GM23338 (cell line): Measurements from ENCODE around the gene NDC80. TPM values are rescaled to one million over a fixed set of nuclear protein-coding genes. Genes with fewer than 3 reads are reported as not detected.

Experiments
- ATAC-seq: fragments of 200-7000 bp; cut with Tn5 transposase; 3 replicates; pipeline ENCODE4 v1.9.1; 2020
- DNase-seq: peaks from one replicate; pipeline ENCODE4 v3.0.0-alpha.2; 2015; ENCODE audit warnings: low spot score
- H2AFZ ChIP-seq: fragments of 200-600 bp; sonication (generic); 2 replicates; pipeline ENCODE4 v1.8.0; 2016; ENCODE audit warnings: antibody characterized with exemption, mild to moderate bottlenecking, moderate library complexity
- H3F3A ChIP-seq: fragments of 200-600 bp; sonication (generic); replicated peaks from 2 replicates; pipeline ENCODE4 v1.8.0; 2017; ENCODE audit warnings: antibody characterized with exemption, mixed run types, low read depth
- H3K27ac ChIP-seq: fragments of 200-600 bp; sonication (generic); 2 replicates; pipeline ENCODE4 v1.6.1; 2016; ENCODE audit warnings: low read depth
- H3K27me3 ChIP-seq: fragments of 200-600 bp; sonication (generic); 2 replicates; pipeline ENCODE4 v1.8.0; 2016; ENCODE audit warnings: mild to moderate bottlenecking, mixed run types, moderate library complexity; ENCODE audit not compliant: insufficient read depth
- H3K36me3 ChIP-seq: fragments of 200-600 bp; sonication (generic); 2 replicates; pipeline ENCODE4 v1.8.0; 2016; ENCODE audit warnings: mild to moderate bottlenecking; ENCODE audit not compliant: insufficient read depth
- H3K4me1 ChIP-seq: fragments of 200-600 bp; sonication (generic); 2 replicates; pipeline ENCODE4 v1.8.0; 2016; ENCODE audit warnings: mild to moderate bottlenecking, moderate library complexity; ENCODE audit not compliant: insufficient read depth
- H3K4me2 ChIP-seq: fragments of 200-600 bp; sonication (generic); 2 replicates; pipeline ENCODE4 v1.7.1; 2017; ENCODE audit warnings: mixed run types
- H3K4me3 ChIP-seq: fragments of 200-600 bp; sonication (generic); 2 replicates; pipeline ENCODE4 v1.6.1; 2016; ENCODE audit warnings: mixed run types
- H3K79me2 ChIP-seq: fragments of 200-600 bp; sonication (generic); replicated peaks from 2 replicates; pipeline ENCODE4 v1.8.0; 2017; ENCODE audit warnings: mild to moderate bottlenecking; ENCODE audit not compliant: insufficient read depth
- H3K9me2 ChIP-seq: fragments of 200-600 bp; sonication (generic); 2 replicates; pipeline ENCODE4 v1.8.0; 2017; ENCODE audit not compliant: insufficient read depth
- H4K20me1 ChIP-seq: fragments of 200-600 bp; sonication (generic); replicated peaks from 2 replicates; pipeline ENCODE4 v1.8.0; 2017; ENCODE audit warnings: mild to moderate bottlenecking; ENCODE audit not compliant: insufficient read depth
- H3K27ac Mint-ChIP-seq: 2 replicates; pipeline ENCODE4 v1.8.0; 2020; ENCODE audit warnings: inconsistent platforms, mild to moderate bottlenecking, moderate library complexity, mixed read lengths
- H3K27me3 Mint-ChIP-seq: 3 replicates; pipeline ENCODE4 v1.8.0; 2022; ENCODE audit warnings: low read depth, mild to moderate bottlenecking, moderate library complexity, mixed read lengths, inconsistent platforms; ENCODE audit not compliant: insufficient read depth, poor library complexity
- H3K36me3 Mint-ChIP-seq: 3 replicates; pipeline ENCODE4 v1.8.0; 2021; ENCODE audit warnings: low read depth, mild to moderate bottlenecking, inconsistent platforms, moderate library complexity, mixed read lengths
- H3K4me1 Mint-ChIP-seq: 3 replicates; pipeline ENCODE4 v1.8.0; 2020; ENCODE audit warnings: mild to moderate bottlenecking, inconsistent platforms, mixed read lengths
- H3K4me3 Mint-ChIP-seq: 3 replicates; pipeline ENCODE4 v1.8.0; 2021; ENCODE audit warnings: moderate library complexity, mild to moderate bottlenecking, inconsistent platforms, mixed read lengths
- H3K9me3 Mint-ChIP-seq: 3 replicates; pipeline ENCODE4 v1.8.0; 2020; ENCODE audit warnings: moderate library complexity, mild to moderate bottlenecking, inconsistent platforms, mixed read lengths
- CREB1 ChIP-seq: fragments of 250-450 bp; sonication (Bioruptor Pico); IDR thresholded peaks from 2 replicates; pipeline ENCODE4 v1.5.0; 2020; ENCODE audit warnings: low read depth, mild to moderate bottlenecking, moderate library complexity
- ETS1 ChIP-seq: IDR thresholded peaks from 2 replicates; pipeline ENCODE4 v1.6.1; 2016; ENCODE audit warnings: antibody characterized with exemption
- EZH2 ChIP-seq: fragments of 200-600 bp; sonication (generic); IDR thresholded peaks from one replicate; pipeline ENCODE4 v1.8.0; 2017; ENCODE audit warnings: antibody characterized with exemption, mild to moderate bottlenecking, low read depth; ENCODE audit not compliant: unreplicated experiment
- EZH2phosphoT487 ChIP-seq: fragments of 200-600 bp; sonication (generic); IDR thresholded peaks from one replicate; pipeline ENCODE4 v1.8.1; 2018; ENCODE audit warnings: antibody characterized with exemption; ENCODE audit not compliant: unreplicated experiment
- JUNB ChIP-seq: IDR thresholded peaks from one replicate; pipeline ENCODE4 v1.6.1; 2016; ENCODE audit warnings: antibody characterized with exemption; ENCODE audit not compliant: unreplicated experiment
- NANOG ChIP-seq: IDR thresholded peaks from 2 replicates; pipeline ENCODE4 v1.6.1; 2016; ENCODE audit warnings: antibody characterized with exemption, borderline replicate concordance
- POLR2AphosphoS5 ChIP-seq: IDR thresholded peaks from 2 replicates; pipeline ENCODE4 v1.6.1; 2016; ENCODE audit warnings: antibody characterized with exemption, low read depth
- STAT1 ChIP-seq: IDR thresholded peaks from one replicate; pipeline ENCODE4 v1.6.1; 2016; ENCODE audit warnings: antibody characterized with exemption; ENCODE audit not compliant: unreplicated experiment
- ZNF114 ChIP-seq: fragments of 250-450 bp; sonication (Bioruptor Pico); IDR thresholded peaks from 2 replicates; pipeline ENCODE4 v1.5.0; 2020; ENCODE audit warnings: mild to moderate bottlenecking, moderate library complexity
- ZNF331 ChIP-seq: fragments of 250-450 bp; sonication (Bioruptor Pico); IDR thresholded peaks from 2 replicates; pipeline ENCODE4 v1.5.0; 2020; ENCODE audit warnings: low read depth, mild to moderate bottlenecking, moderate library complexity
- polyA plus RNA-seq: library from polyadenylated mRNA; unstranded; fragments of >200 nt; fragmentation: Nextera tagmentation; extraction: Ambion mirVana; gene quantifications from 2 replicates; pipeline ENCODE4 v1.2.1, GENCODE V29; 2016
- total RNA-seq: library from RNA; depleted of rRNA; stranded (reverse); fragments of >200 nt; shearing (Covaris generic); gene quantifications from 2 replicates; pipeline ENCODE4 v1.2.3, GENCODE V29; 2014
- TF ChIP-seq, protein P1 (sequence below), 2 experiments: fragments of 200-600 bp in 1 of 2; sonication (generic) in 1 of 2; conservative IDR thresholded peaks; 2 replicates each; pipeline versions ENCODE4 v1.5.1 to v1.6.1; 2016 to 2017; ENCODE audit warnings: antibody characterized with exemption in 2 of 2, low read depth in 2 of 2, mild to moderate bottlenecking in 2 of 2, moderate library complexity in 1 of 2
- TF ChIP-seq, protein P2 (sequence below): IDR thresholded peaks from one replicate; pipeline ENCODE4 v1.6.1; 2018; ENCODE audit warnings: antibody characterized with exemption; ENCODE audit not compliant: unreplicated experiment
- TF ChIP-seq, protein P3 (sequence below): fragments of 250-450 bp; sonication (Bioruptor Pico); IDR thresholded peaks from 2 replicates; pipeline ENCODE4 v1.5.0; 2020; ENCODE audit warnings: mild to moderate bottlenecking, moderate library complexity

The NDC80 gene
- total and polyA plus RNA-seq, 2 experiments from 2014 or later, result 36.6 to 58.4 TPM

- H3K4me2 ChIP-seq, result no peak overlapping the region
- H3K27ac Mint-ChIP-seq, result 0 out of 2 replicates have a peak overlapping the region, but pooled peaks have one; percentile 3
- no peaks in the 10 kb centered on the region for H3K4me1 ChIP-seq
- no peaks in the 10 kb centered on the region for H3K79me2 ChIP-seq
- no peaks in the 10 kb centered on the region; the same call in 1 of the 2 replicates for H3K36me3 ChIP-seq
- H3K27me3 Mint-ChIP-seq, result peaks cover 2% of the 10 kb centered on the region
- TF ChIP-seq, protein P1, sequence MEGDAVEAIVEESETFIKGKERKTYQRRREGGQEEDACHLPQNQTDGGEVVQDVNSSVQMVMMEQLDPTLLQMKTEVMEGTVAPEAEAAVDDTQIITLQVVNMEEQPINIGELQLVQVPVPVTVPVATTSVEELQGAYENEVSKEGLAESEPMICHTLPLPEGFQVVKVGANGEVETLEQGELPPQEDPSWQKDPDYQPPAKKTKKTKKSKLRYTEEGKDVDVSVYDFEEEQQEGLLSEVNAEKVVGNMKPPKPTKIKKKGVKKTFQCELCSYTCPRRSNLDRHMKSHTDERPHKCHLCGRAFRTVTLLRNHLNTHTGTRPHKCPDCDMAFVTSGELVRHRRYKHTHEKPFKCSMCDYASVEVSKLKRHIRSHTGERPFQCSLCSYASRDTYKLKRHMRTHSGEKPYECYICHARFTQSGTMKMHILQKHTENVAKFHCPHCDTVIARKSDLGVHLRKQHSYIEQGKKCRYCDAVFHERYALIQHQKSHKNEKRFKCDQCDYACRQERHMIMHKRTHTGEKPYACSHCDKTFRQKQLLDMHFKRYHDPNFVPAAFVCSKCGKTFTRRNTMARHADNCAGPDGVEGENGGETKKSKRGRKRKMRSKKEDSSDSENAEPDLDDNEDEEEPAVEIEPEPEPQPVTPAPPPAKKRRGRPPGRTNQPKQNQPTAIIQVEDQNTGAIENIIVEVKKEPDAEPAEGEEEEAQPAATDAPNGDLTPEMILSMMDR (conservative IDR thresholded peaks at IDR 0.05; ENCODE audit: low read depth in 2 of 2), result no peak
- TF ChIP-seq CREB1 (CRISPR knock-in tag) (no peak), ETS1 (no peak), STAT1 (no peak), ZNF331 (CRISPR knock-in tag) (no peak), POLR2AphosphoS5 (no peak), EZH2 (no peak), ZNF114 (CRISPR knock-in tag) (no peak), JUNB (no peak), EZH2phosphoT487 (no peak), NANOG (no peak)
- TF ChIP-seq, protein P2, sequence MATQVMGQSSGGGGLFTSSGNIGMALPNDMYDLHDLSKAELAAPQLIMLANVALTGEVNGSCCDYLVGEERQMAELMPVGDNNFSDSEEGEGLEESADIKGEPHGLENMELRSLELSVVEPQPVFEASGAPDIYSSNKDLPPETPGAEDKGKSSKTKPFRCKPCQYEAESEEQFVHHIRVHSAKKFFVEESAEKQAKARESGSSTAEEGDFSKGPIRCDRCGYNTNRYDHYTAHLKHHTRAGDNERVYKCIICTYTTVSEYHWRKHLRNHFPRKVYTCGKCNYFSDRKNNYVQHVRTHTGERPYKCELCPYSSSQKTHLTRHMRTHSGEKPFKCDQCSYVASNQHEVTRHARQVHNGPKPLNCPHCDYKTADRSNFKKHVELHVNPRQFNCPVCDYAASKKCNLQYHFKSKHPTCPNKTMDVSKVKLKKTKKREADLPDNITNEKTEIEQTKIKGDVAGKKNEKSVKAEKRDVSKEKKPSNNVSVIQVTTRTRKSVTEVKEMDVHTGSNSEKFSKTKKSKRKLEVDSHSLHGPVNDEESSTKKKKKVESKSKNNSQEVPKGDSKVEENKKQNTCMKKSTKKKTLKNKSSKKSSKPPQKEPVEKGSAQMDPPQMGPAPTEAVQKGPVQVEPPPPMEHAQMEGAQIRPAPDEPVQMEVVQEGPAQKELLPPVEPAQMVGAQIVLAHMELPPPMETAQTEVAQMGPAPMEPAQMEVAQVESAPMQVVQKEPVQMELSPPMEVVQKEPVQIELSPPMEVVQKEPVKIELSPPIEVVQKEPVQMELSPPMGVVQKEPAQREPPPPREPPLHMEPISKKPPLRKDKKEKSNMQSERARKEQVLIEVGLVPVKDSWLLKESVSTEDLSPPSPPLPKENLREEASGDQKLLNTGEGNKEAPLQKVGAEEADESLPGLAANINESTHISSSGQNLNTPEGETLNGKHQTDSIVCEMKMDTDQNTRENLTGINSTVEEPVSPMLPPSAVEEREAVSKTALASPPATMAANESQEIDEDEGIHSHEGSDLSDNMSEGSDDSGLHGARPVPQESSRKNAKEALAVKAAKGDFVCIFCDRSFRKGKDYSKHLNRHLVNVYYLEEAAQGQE, result no peak
- TF ChIP-seq, protein P3, sequence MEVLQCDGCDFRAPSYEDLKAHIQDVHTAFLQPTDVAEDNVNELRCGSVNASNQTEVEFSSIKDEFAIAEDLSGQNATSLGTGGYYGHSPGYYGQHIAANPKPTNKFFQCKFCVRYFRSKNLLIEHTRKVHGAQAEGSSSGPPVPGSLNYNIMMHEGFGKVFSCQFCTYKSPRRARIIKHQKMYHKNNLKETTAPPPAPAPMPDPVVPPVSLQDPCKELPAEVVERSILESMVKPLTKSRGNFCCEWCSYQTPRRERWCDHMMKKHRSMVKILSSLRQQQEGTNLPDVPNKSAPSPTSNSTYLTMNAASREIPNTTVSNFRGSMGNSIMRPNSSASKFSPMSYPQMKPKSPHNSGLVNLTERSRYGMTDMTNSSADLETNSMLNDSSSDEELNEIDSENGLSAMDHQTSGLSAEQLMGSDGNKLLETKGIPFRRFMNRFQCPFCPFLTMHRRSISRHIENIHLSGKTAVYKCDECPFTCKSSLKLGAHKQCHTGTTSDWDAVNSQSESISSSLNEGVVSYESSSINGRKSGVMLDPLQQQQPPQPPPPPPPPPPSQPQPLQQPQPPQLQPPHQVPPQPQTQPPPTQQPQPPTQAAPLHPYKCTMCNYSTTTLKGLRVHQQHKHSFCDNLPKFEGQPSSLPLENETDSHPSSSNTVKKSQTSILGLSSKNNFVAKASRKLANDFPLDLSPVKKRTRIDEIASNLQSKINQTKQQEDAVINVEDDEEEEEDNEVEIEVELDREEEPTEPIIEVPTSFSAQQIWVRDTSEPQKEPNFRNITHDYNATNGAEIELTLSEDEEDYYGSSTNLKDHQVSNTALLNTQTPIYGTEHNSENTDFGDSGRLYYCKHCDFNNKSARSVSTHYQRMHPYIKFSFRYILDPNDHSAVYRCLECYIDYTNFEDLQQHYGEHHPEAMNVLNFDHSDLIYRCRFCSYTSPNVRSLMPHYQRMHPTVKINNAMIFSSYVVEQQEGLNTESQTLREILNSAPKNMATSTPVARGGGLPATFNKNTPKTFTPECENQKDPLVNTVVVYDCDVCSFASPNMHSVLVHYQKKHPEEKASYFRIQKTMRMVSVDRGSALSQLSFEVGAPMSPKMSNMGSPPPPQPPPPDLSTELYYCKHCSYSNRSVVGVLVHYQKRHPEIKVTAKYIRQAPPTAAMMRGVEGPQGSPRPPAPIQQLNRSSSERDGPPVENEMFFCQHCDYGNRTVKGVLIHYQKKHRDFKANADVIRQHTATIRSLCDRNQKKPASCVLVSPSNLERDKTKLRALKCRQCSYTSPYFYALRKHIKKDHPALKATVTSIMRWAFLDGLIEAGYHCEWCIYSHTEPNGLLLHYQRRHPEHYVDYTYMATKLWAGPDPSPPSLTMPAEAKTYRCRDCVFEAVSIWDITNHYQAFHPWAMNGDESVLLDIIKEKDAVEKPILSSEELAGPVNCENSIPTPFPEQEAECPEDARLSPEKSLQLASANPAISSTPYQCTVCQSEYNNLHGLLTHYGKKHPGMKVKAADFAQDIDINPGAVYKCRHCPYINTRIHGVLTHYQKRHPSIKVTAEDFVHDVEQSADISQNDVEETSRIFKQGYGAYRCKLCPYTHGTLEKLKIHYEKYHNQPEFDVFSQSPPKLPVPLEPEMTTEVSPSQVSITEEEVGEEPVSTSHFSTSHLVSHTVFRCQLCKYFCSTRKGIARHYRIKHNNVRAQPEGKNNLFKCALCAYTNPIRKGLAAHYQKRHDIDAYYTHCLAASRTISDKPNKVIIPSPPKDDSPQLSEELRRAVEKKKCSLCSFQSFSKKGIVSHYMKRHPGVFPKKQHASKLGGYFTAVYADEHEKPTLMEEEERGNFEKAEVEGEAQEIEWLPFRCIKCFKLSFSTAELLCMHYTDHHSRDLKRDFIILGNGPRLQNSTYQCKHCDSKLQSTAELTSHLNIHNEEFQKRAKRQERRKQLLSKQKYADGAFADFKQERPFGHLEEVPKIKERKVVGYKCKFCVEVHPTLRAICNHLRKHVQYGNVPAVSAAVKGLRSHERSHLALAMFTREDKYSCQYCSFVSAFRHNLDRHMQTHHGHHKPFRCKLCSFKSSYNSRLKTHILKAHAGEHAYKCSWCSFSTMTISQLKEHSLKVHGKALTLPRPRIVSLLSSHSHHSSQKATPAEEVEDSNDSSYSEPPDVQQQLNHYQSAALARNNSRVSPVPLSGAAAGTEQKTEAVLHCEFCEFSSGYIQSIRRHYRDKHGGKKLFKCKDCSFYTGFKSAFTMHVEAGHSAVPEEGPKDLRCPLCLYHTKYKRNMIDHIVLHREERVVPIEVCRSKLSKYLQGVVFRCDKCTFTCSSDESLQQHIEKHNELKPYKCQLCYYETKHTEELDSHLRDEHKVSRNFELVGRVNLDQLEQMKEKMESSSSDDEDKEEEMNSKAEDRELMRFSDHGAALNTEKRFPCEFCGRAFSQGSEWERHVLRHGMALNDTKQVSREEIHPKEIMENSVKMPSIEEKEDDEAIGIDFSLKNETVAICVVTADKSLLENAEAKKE (CRISPR knock-in tag), result no peak
- no peak overlapping the region for H3K4me3 Mint-ChIP-seq
- H3K4me1 Mint-ChIP-seq, result peaks cover 8% of the 10 kb centered on the region; the same call in 2 of the 3 replicates
- H3K9me2 ChIP-seq, result 0 out of 2 replicates have a peak, but pooled peaks cover 7% of the 10 kb centered on the region
- no peaks in the 10 kb centered on the region for H3F3A ChIP-seq
- ATAC-seq (no peak), DNase-seq (no peak)
- H3K4me3 ChIP-seq, result no peak overlapping the region
- H3K27ac ChIP-seq, result no peak overlapping the region
- H3K9me3 Mint-ChIP-seq, result peaks cover 13% of the 10 kb centered on the region
- peaks cover 15% of the 10 kb centered on the region for H3K36me3 Mint-ChIP-seq
- H4K20me1 ChIP-seq, result no peaks in the 10 kb centered on the region
- H3K27me3 ChIP-seq, result no peaks in the 10 kb centered on the region
- no peak overlapping the region for H2AFZ ChIP-seq
Observed at GRCh38 chr18:2536493-2536892, 34.9 kb upstream of the NDC80 start.
